ENCODE results near the gene RPL22L1.

DNA sequence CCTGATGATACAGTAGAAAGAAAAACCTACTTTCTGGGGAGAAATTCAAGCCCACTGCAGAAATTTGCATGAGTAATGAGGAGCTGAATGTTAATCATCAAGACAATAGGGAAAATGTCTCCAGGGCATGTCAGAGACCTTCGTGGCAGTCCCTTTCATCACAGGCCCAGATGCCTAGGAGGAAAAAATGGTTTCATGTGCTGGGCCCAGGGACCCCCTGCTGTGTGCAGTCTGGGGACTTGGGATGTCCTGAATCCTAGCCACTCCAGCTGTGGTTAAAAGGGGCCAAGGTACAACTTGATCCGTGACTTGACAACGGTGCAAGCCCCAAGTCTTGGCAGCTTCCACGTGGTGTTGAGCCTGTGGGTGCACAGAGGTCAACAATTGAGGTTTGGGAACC, 48.7 kb upstream of the RPL22L1 start:
- TF ChIP-seq, protein P1, sequence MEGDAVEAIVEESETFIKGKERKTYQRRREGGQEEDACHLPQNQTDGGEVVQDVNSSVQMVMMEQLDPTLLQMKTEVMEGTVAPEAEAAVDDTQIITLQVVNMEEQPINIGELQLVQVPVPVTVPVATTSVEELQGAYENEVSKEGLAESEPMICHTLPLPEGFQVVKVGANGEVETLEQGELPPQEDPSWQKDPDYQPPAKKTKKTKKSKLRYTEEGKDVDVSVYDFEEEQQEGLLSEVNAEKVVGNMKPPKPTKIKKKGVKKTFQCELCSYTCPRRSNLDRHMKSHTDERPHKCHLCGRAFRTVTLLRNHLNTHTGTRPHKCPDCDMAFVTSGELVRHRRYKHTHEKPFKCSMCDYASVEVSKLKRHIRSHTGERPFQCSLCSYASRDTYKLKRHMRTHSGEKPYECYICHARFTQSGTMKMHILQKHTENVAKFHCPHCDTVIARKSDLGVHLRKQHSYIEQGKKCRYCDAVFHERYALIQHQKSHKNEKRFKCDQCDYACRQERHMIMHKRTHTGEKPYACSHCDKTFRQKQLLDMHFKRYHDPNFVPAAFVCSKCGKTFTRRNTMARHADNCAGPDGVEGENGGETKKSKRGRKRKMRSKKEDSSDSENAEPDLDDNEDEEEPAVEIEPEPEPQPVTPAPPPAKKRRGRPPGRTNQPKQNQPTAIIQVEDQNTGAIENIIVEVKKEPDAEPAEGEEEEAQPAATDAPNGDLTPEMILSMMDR (conservative IDR thresholded peaks at IDR 0.05) = no peak
- no peak for TF ChIP-seq EZH2 (IDR thresholded peaks at IDR 0.05; ENCODE audit: low read depth)

Data from PC-9 (cell line).